ENCODE measurements around the gene RAB26.

RAB26 gene

DNA sequence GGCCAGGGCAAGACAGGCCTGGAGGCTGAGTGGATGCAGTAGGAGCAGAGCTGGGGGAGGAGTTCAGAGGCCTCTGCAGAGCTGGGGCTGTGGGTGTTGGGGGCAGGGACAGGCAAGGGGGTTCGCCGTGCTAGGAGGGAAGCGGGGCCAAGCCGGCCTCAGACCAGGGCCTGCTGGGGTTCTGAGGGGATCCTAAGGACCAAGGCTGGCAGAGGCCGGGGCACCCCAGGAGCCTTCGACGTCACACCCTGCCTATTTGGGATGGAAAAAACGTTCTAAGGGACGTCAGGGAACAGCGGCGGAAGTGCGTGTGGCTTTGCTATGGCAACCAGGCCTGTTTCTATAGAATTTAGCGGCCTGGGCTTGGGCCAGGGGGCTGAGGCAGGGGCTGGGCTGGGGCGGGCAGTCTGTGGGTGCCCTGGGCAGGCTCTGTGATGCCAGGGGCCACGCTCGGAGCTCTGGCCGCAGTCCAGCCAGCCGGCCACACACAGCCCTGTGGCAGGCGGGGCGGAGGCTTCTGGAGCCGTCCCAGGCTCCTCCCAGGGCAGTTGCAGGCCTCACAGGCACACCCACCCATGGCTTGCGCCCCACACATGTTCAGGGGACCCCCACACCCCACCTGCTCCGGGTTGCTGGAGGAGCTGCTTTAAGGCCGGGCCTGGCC is 10.9 kb downstream of the RAB26 start:
- no peak for DNase-seq (ENCODE audit: low read depth in 2 of 3, low spot score in 2 of 3)

GRCh38 chr16:2160915-2161551 is 12.6 kb downstream of the RAB26 start:
- no peak for DNase-seq (ENCODE audit: low read depth in 2 of 3, low spot score in 2 of 3)

GRCh38 chr16:2161911-2162310 is 13.5 kb downstream of the RAB26 start:
- no peak for DNase-seq (ENCODE audit: low read depth in 2 of 3, low spot score in 2 of 3)

DNA sequence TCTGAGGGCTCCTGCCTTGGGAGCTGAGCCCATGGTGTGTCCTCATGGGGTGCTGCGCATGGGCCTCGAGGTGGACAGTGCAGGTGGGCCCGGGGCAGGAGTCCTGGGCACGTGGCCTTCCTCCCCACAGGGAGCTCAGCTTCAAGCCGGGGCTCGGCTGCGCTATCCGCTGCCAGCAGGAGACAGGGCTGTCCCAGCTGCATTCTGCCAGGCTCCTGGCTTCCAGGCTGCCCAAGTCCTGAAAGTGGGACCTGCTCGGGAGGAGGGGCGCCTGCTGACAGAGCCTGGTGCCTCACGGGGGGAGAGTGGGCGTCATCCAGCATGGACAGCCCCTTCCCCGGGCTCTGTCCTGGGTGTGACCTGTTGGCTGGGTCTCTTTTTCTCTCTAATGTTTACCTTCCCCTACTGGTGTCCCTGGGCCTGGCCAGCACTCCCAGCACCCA is 14.3 kb downstream of the RAB26 start:
- no peak for DNase-seq (ENCODE audit: low read depth in 2 of 3, low spot score in 2 of 3)

DNA sequence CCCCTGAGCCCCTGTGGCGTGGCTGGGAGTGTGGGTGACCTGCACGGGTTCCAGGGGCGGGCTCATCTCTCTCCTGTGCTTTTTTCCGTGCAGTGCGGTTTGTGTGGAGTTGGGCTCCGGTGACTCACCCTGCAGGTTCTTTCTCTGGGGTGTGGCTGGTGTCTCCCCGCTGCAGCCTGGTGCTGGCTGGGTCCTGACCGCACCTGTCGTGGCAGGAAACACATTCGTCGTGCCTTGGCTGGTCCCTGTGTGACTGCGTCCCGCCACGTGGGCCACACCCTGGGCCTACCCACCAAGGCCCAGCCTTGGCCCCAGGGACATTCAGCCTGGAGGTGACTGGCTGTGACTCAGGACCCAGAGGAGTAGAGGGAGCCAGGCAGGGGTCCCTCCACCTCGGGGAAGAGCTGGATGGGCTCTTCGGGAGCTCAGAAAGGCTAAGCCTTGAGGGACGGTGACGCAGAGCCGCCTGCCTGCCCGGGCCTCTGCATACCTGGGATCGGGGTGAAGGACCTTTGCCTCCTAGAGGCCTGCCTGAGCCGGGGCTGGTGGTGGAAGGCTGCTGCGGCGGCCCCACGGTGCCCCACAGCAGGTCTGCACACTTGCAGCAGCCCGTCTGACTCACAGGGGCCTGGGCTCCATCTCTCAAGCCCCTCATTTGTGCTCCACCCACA is 14.9 kb downstream of the RAB26 start:
- no peak for DNase-seq (ENCODE audit: low read depth in 2 of 3, low spot score in 2 of 3)

DNA sequence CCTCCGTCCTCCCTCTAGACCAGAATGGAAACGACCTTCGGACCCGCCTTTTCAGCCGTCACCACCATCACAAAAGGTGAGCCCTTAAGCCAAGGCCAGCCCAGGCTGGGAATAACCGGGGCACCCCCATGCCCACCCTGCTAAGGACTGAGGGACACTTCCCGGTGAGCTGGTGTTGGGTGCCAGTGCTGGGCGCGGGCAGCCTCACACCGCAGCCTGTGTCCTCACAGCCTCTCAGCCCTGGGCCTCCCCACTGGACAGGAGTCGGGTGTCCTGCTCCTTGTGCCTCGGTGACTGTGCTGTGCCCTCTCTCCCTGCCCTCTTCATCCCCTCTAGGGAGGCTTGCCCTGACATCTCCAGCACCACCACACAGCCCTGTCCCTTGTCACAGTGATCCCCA is 17.4 kb downstream of the RAB26 start:
- no peak for DNase-seq (ENCODE audit: low read depth in 2 of 3, low spot score in 2 of 3)

DNA sequence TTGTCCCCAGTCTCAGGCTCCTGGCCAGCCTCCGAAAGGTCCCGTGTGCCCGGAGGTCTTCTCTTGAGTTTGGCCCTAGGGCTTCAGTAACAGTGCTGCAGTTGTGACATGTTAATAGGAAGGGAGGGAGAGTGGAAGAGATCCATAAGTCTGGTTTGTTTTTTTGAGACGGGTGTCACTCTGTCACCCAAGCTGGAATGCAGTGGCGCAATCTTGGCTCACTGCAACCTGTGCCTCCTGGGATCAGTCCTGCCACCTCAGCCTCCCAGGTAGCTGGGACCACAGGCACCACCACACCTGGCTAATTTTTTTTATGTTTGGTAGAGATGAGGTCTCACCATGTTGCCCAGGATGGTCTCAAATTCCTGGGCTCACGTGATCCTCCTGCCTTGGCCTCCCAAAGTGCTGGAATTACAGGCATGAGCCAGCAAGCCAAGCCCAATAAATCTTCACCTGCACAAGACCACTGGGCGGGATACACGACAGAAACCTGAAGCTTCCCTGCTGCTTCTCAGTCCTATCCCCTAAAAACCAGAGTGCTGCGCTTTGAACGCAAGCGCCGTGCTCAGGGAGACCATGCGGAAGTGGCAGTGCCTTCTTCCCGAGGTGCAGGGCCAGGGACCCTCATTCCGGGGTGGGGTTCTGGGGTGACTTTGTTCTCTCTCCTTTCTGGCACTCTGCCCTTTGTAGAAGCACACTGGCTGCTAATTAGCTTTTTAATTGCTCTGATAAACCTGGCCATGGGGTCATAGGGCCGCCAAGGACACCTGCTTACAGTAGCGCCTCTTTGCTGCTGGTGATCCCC is 18.0 kb downstream of the RAB26 start:
- no peak for DNase-seq (ENCODE audit: low read depth in 2 of 3, low spot score in 2 of 3)

- no peak for DNase-seq (ENCODE audit: low read depth in 2 of 3, low spot score in 2 of 3)
Observed at GRCh38 chr16:2167068-2167638, 18.7 kb downstream of the RAB26 start.

- no peak for DNase-seq (ENCODE audit: low read depth in 2 of 3, low spot score in 2 of 3)
Observed at GRCh38 chr16:2170080-2170479, 21.7 kb downstream of the RAB26 start.

- no peak for DNase-seq (ENCODE audit: low read depth in 2 of 3, low spot score in 2 of 3)
Observed at GRCh38 chr16:2170587-2171435, 22.4 kb downstream of the RAB26 start.

DNA sequence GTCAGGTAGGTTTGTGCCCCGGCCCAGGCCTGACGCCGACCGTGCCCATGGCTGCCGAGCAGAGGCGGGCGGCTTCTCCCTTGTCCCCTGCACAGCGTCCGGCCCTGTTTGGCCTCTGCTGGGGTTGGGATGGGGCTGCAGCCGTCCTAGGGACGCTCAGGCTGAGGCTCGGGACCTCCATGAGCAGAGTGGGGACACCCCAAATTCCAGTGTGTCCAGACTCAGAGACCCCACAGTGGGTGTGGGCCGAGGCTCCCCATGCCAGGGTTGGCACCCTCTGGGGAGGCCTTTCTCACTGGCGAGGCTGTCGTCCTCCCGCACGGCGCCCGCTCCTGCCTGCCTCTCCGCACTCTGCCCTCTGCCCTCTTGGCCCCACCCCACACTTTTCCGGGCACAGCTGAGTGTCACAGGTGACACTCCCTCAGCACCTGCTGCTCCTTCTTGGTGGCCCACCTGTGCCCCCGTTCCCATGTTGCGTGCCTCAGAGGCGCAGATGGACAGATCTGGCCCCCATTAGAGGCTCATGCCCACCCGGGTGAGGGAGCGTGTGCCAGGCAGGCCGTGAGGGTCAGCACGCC is 23.3 kb downstream of the RAB26 start:
- no peak for DNase-seq (ENCODE audit: low read depth in 2 of 3, low spot score in 2 of 3)

DNA sequence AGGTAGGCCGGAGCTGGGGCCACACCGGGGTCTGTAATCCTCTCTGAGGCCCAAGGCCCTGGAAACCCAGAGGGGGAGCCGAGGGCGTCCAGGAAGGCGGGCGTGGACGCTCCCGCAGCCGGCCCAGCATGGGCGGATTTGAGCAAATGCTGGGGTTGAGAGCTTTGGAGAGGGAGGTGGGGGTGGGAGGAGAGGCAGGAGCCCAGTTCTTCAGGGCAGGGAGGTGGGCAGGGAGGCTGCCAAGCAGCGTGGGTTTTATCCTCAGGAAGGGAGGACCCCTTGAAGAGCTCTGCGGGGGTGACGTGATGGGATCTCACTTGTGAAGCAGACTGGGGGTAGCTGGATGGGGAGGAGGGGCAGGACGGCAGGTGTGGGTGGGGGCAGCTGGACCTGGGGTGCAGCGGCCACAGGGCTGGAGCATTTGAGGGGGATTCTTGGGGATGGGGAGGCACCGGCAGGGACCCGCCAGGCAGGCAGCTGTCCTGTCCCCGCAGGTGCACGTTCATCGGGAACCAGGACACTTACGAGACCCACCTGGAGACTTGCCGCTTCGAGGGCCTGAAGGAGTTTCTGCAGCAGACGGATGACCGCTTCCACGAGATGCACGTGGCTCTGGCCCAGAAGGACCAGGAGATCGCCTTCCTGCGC is 24.4 kb downstream of the RAB26 start:
- no peak for DNase-seq (ENCODE audit: low read depth in 2 of 3, low spot score in 2 of 3)

GRCh38 chr16:2173366-2173765 is 24.9 kb downstream of the RAB26 start:
- no peak for DNase-seq (ENCODE audit: low read depth in 2 of 3, low spot score in 2 of 3)

DNA sequence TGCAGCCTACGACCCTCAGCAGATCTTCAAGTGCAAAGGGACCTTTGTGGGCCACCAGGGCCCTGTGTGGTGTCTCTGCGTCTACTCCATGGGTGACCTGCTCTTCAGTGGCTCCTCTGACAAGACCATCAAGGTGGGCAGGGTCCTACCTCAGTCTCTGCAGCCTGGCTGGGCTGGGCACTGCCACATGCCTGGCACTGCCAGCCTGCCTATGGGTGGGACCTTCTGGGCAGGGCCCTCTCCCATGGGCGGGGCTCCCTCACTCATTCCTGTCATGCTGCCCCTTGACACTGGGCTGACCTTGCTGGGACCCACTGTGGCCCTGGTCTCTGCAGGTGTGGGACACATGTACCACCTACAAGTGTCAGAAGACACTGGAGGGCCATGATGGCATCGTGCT is 25.5 kb downstream of the RAB26 start:
- DNase-seq (ENCODE audit: low read depth in 2 of 3, low spot score in 2 of 3): no peak

- DNase-seq (ENCODE audit: low read depth in 2 of 3, low spot score in 2 of 3): no peak
Observed at GRCh38 chr16:2174396-2175131, 26.1 kb downstream of the RAB26 start.

- DNase-seq (ENCODE audit: low read depth in 2 of 3, low spot score in 2 of 3): no peak
Observed at GRCh38 chr16:2175454-2175853, 27.0 kb downstream of the RAB26 start.

GRCh38 chr16:2176047-2176446 is 27.6 kb downstream of the RAB26 start:
- no peak for DNase-seq (ENCODE audit: low read depth in 2 of 3, low spot score in 2 of 3)

DNA sequence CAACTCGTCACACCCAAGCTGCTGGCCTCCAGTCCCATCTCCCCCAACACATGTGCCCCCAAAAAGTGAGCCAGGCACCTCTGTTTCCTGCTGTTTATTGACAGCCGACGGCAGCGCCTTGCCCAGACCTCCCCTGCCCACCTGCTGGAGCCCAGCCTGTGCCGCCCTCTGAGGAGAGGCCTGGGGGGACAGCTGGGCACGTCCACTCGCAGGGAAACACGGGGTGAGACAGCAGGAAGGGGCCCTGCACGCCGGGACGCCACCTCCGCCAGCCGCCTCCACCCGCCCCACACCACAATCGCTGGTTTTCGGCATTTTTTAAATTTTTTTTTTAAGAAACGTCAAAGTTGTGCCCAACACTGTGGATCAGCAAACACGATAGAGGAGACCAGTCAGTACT is 28.7 kb downstream of the RAB26 start:
- no peak for DNase-seq (ENCODE audit: low read depth in 2 of 3, low spot score in 2 of 3)

DNA sequence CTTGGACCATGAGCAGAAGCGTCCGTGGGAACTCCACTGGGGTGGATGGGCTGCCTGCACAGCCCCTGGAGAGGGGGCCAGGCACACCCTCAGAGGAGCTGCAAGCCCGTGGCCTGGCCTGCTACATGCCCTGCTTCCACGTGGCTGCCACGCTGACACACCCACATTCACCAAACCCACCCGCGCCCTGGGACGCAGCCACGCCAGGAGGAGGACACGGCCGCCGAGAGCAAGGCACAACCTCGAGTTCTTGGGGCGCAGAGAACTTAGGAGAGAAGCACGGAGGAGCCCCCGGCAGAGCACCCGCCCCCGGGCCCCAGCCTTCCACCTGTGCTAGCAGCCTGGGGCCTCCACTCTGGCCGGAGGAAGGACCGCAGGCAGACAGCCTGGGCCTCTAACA is 29.1 kb downstream of the RAB26 start:
- no peak for DNase-seq (ENCODE audit: low read depth in 2 of 3, low spot score in 2 of 3)
